GM12878 (cell line): ENCODE measurements around the gene SLC39A11. TPM values are rescaled to one million over a fixed set of nuclear protein-coding genes. Genes with fewer than 3 reads are reported as not detected.

Experiments
- ATAC-seq: fragments of 200-7000 bp; cut with Tn5 transposase; 3 replicates; pipeline ENCODE4 v1.9.1; 2020; ENCODE audit warnings: mild to moderate bottlenecking, moderate library complexity
- BruUV-seq: library from RNA; stranded (reverse); fragments of 400-500 nt; replicated peaks from 2 replicates; lab custom pipeline; 2021; lab: Mats Ljungman, UMichigan
- CTCF ChIA-PET: fragments of 300-600 bp; sonication (Branson Sonifier 250); formaldehyde crosslinking; extraction: SDS; loops from one replicate; lab custom pipeline; 2021; ENCODE audit warnings: inconsistent platforms; lab: Yijun Ruan, JAX
- POLR2A ChIA-PET: fragments of 350-600 bp; formaldehyde crosslinking; extraction: SDS; loops from one replicate; lab custom pipeline; 2021; ENCODE audit warnings: inconsistent platforms; lab: Charles Lee
- RAD21 ChIA-PET: fragments of 300-600 bp; sonication (Branson Sonifier 250); formaldehyde crosslinking; loops from one replicate; lab custom pipeline; 2023; ENCODE audit warnings: antibody characterized with exemption; ENCODE audit not compliant: unreplicated experiment; lab: Charles Lee
- SMC1A ChIA-PET: fragments of 300-600 bp; sonication (Branson Sonifier 250); formaldehyde crosslinking; loops from one replicate; lab custom pipeline; 2023; ENCODE audit not compliant: unreplicated experiment, uncharacterized antibody; lab: Charles Lee
- DNase-seq: peaks from one replicate; pipeline ENCODE4 v3.0.0-alpha.2; 2011; ENCODE audit warnings: low read depth, low spot score
- FAIRE-seq: peaks from 3 replicates; lab custom pipeline; 2011; peaks lifted over from hg19 to GRCh38; lab: Jason Lieb, UNC
- H2AFZ ChIP-seq: 2 replicates; pipeline ENCODE4 v1.6.0; 2011; ENCODE audit warnings: low read depth, low read length, control low read depth; ENCODE audit not compliant: control insufficient read depth
- H3K27ac ChIP-seq: 2 replicates; pipeline ENCODE4 v1.5.1; 2011; ENCODE audit warnings: control low read depth; ENCODE audit not compliant: control insufficient read depth, insufficient read depth
- H3K27me3 ChIP-seq, 2 experiments: replicated peaks in 1 of 2; 2 replicates each; pipeline versions ENCODE4 v1.6.0 to v1.6.1; 2011; ENCODE audit warnings: low read length in 1 of 2; ENCODE audit not compliant: control insufficient read depth in 2 of 2, insufficient read depth in 2 of 2
- H3K36me3 ChIP-seq, 2 experiments: 2 replicates each; pipeline ENCODE4 v1.5.1; 2011; ENCODE audit warnings: low read length in 1 of 2; ENCODE audit not compliant: control insufficient read depth in 2 of 2, insufficient read depth in 2 of 2
- H3K4me1 ChIP-seq: 2 replicates; pipeline ENCODE4 v1.6.1; 2011; ENCODE audit warnings: mild to moderate bottlenecking, low read length, moderate library complexity, mixed read lengths; ENCODE audit not compliant: control insufficient read depth, insufficient read depth
- H3K4me2 ChIP-seq: 2 replicates; pipeline ENCODE4 v1.6.0; 2011; ENCODE audit warnings: control low read depth; ENCODE audit not compliant: control insufficient read depth, insufficient read depth
- H3K4me3 ChIP-seq: fragments of 200-600 bp; sonication (generic); 2 replicates; pipeline ENCODE4 v1.5.1; 2016
- H3K79me2 ChIP-seq: 2 replicates; pipeline ENCODE4 v1.6.0; 2011; ENCODE audit warnings: low read length; ENCODE audit not compliant: control insufficient read depth, insufficient read depth
- H3K9ac ChIP-seq: 2 replicates; pipeline ENCODE4 v1.8.0; 2011; ENCODE audit warnings: low read length, control low read depth, mixed read lengths; ENCODE audit not compliant: control insufficient read depth, insufficient read depth
- H3K9me3 ChIP-seq: replicated peaks from 3 replicates; pipeline ENCODE4 v1.5.1; 2011; ENCODE audit warnings: mild to moderate bottlenecking, low read length; ENCODE audit not compliant: control insufficient read depth, insufficient read depth
- H4K20me1 ChIP-seq: 2 replicates; pipeline ENCODE4 v1.6.0; 2011; ENCODE audit not compliant: control insufficient read depth, insufficient read depth
- BHLHE40 ChIP-seq, 2 experiments: fragments of 450-650 bp in 1 of 2; IDR thresholded peaks; 2 replicates each; pipeline ENCODE4 v1.6.1; 2011 to 2017; ENCODE audit warnings: low read depth in 2 of 2, borderline replicate concordance in 1 of 2, improper control_type of control experiment in 1 of 2, low read length in 1 of 2, mild to moderate bottlenecking in 1 of 2
- FOXM1 ChIP-seq: IDR thresholded peaks from 2 replicates; pipeline ENCODE4 v1.6.1; 2012; ENCODE audit warnings: low read depth, mild to moderate bottlenecking, inconsistent platforms, low read length, moderate library complexity
- IRF4 ChIP-seq: IDR thresholded peaks from 2 replicates; pipeline ENCODE4 v1.6.1; 2011; ENCODE audit warnings: low read depth, low read length
- KAT2A ChIP-seq: conservative IDR thresholded peaks from 2 replicates; pipeline ENCODE4 v1.6.1; 2011; ENCODE audit warnings: low read depth, low read length; ENCODE audit not compliant: control insufficient read depth
- POLR2AphosphoS2 ChIP-seq: IDR thresholded peaks from 2 replicates; pipeline ENCODE4 v1.6.1; 2011; ENCODE audit warnings: low read depth, mild to moderate bottlenecking, low read length, improper control_type of control experiment, moderate library complexity
- RAD51 ChIP-seq: fragments of 450-650 bp; IDR thresholded peaks from 2 replicates; pipeline ENCODE4 v1.6.1; 2016; ENCODE audit warnings: moderate library complexity, mild to moderate bottlenecking, inconsistent platforms
- RCOR1 ChIP-seq: conservative IDR thresholded peaks from 2 replicates; pipeline ENCODE4 v1.6.1; 2012; ENCODE audit warnings: low read depth, low read length, improper control_type of control experiment
- RFX5 ChIP-seq: IDR thresholded peaks from 2 replicates; pipeline ENCODE4 v1.6.1; 2011; ENCODE audit warnings: low read depth, low read length, improper control_type of control experiment
- SIN3A ChIP-seq: IDR thresholded peaks from 2 replicates; pipeline ENCODE4 v1.6.1; 2012; ENCODE audit warnings: low read depth, low read length, improper control_type of control experiment
- SIX5 ChIP-seq: IDR thresholded peaks from 2 replicates; pipeline ENCODE4 v1.6.1; 2011; ENCODE audit warnings: mild to moderate bottlenecking, low read depth, low read length, moderate library complexity; ENCODE audit not compliant: severe bottlenecking
- SMC3 ChIP-seq: IDR thresholded peaks from 2 replicates; pipeline ENCODE4 v1.6.1; 2011; ENCODE audit warnings: low read length, improper control_type of control experiment, borderline replicate concordance
- TCF7 ChIP-seq: IDR thresholded peaks from 2 replicates; pipeline ENCODE4 v1.6.1; 2014; ENCODE audit warnings: antibody characterized with exemption, borderline replicate concordance
- WGBS: methylation state at CpG from one replicate; pipeline ENCODE4 v1.1.6; 2016; ENCODE audit warnings: low lambda C conversion rate; ENCODE audit not compliant: insufficient replicate concordance, insufficient coverage; ENCODE audit errors: missing lambda C conversion rate; 5-methylcytosine and 5-hydroxymethylcytosine counted together
- in situ Hi-C: fragments of 300-500 bp; cut with MboI; formaldehyde crosslinking; loops from 9 replicates; pipeline ENCODE4 v1.14.3; 2018; ENCODE audit warnings: mixed read lengths
- intact Hi-C: fragments of 100-400 bp; cut with micrococcal nuclease; formaldehyde crosslinking; loops from one replicate; pipeline ENCODE4 v1.14.2; 2022; ENCODE audit not compliant: unreplicated experiment
- polyA plus RNA-seq, 11 experiments: library from polyadenylated mRNA; depleted of rRNA in 4 of 11; unstranded in 6 of 11; stranded (reverse) in 5 of 11; fragments of >200 nt; fragmentation: Nextera tagmentation in 4 of 11; fragmentation: Illumina TruSeq in 1 of 11; extraction: Ambion mirVana in 4 of 11; extraction: Trizol in 1 of 11; gene quantifications; 1 replicate in 1 of 11; 2 replicates in 10 of 11; pipeline versions ENCODE4 v1.2.1 to v1.2.3, GENCODE V29; 2011 to 2016; ENCODE audit warnings: inconsistent platforms in 2 of 11, missing spikeins in 2 of 11, low read depth in 1 of 11
- total RNA-seq, 4 experiments: library from RNA; depleted of rRNA in 3 of 4; stranded (reverse); fragments of >200 nt in 3 of 4; fragmentation: Illumina TruSeq in 1 of 4; extraction: Trizol in 1 of 4; gene quantifications; 2 replicates each; pipeline versions ENCODE4 v1.2.1 to v1.2.3, GENCODE V29; 2013 to 2021
- TF ChIP-seq, protein P1 (sequence below): fragments of 450-650 bp; IDR thresholded peaks from 2 replicates; pipeline ENCODE4 v1.6.1; 2018; ENCODE audit warnings: mild to moderate bottlenecking, low read depth, moderate library complexity; ENCODE audit not compliant: partially characterized antibody
- TF ChIP-seq, protein P2 (sequence below): fragments of 150-350 bp; IDR thresholded peaks from 2 replicates; pipeline ENCODE4 v1.6.1; 2014; ENCODE audit warnings: mild to moderate bottlenecking, low read depth, low read length
- TF ChIP-seq, protein P3 (sequence below): IDR thresholded peaks from 2 replicates; pipeline ENCODE4 v1.6.1; 2012; ENCODE audit warnings: low read length, inconsistent platforms
- TF ChIP-seq, protein P4 (sequence below): IDR thresholded peaks from 2 replicates; pipeline ENCODE4 v1.6.1; 2011; ENCODE audit warnings: borderline replicate concordance, low read depth, mild to moderate bottlenecking, moderate library complexity, low read length; ENCODE audit not compliant: insufficient read depth, poor library complexity, severe bottlenecking

Gene SLC39A11
- total and polyA plus RNA-seq, 10 of the 15 experiments (the other 5 are each of a cell fraction or from before 2014, with no cell fraction given): 8.6 to 23.8 (median 14.0) TPM

DNA sequence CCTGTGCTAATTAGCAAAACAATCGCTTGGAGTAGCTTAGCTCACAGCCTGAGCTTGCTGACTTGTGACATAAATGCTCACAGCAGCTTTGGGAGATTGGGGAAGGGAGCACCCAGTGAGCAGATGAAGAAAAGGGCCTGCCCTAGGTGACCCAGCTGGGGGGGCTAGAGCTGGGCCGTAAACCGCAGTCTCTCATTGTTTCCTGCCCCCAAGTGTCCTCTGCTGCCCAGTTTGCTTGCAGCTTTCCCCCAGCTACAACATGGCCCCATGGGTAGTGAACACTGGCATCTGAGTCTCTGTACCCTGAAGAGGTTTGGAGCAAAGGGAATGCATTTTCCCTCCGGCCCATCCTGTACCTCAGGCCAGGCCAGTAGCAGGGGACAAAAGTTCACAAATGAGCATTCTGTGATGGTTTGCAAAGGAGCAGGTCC, 349.4 kb downstream of the SLC39A11 start (continued):
- TF ChIP-seq, protein P1, sequence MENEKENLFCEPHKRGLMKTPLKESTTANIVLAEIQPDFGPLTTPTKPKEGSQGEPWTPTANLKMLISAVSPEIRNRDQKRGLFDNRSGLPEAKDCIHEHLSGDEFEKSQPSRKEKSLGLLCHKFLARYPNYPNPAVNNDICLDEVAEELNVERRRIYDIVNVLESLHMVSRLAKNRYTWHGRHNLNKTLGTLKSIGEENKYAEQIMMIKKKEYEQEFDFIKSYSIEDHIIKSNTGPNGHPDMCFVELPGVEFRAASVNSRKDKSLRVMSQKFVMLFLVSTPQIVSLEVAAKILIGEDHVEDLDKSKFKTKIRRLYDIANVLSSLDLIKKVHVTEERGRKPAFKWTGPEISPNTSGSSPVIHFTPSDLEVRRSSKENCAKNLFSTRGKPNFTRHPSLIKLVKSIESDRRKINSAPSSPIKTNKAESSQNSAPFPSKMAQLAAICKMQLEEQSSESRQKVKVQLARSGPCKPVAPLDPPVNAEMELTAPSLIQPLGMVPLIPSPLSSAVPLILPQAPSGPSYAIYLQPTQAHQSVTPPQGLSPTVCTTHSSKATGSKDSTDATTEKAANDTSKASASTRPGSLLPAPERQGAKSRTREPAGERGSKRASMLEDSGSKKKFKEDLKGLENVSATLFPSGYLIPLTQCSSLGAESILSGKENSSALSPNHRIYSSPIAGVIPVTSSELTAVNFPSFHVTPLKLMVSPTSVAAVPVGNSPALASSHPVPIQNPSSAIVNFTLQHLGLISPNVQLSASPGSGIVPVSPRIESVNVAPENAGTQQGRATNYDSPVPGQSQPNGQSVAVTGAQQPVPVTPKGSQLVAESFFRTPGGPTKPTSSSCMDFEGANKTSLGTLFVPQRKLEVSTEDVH: no peak
- no peak for TF ChIP-seq RAD51
- TF ChIP-seq, all 136 proteins: peak for 0

DNA sequence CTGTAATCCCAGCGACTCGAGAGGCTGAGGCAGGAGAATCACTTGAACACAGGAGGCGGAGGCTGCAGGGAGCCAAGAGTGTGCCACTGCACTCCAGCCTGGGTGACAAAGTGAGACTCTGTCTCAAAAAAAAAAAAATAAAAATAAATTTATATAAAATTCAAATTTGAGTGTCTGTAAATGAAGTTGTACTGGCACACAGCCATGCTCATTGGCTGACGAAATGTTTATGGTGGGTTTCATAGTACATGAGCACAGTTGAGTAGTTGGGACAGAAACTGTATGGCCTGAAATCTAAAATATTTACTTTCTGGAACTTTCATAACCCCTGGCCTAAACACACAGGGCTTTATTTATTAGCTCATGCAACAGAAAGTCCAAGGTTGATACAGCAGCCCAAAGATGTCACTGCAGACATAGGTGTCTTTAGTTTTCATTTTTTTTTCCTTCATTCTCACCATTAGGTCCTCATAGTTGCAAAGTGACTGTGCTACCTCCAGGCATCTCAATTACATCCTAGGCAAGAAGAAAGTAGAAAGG, 355.3 kb downstream of the SLC39A11 start:
- Histone ChIP-seq H4K20me1 (no peaks in the 10 kb centered on the region), H3K4me3 (no peak overlapping the region), H3K9me3 (no peaks in the 10 kb centered on the region), H3K27ac (no peak overlapping the region), H3K9ac (no peak overlapping the region), H2AFZ (no peak overlapping the region), H3K36me3 (no peaks in the 10 kb centered on the region; a peak in 2 of 4 replicates), H3K4me2 (no peak overlapping the region), H3K4me1 (peaks cover 3% of the 10 kb centered on the region), H3K27me3 (no peaks in the 10 kb centered on the region), H3K79me2 (no peaks in the 10 kb centered on the region)
- ATAC-seq (no peak), DNase-seq (no peak), FAIRE-seq (no peak)
- ChIA-PET SMC1A (no interaction called here), CTCF (interaction anchor here (0.5 kb wide), 1 partner anchor 244 kb away, joined by 3 read pairs; no protein-coding TSS in a partner anchor), POLR2A (no interaction called here), RAD21 (interaction anchor here (2.4 kb wide), 1 partner anchor 10 kb away, joined by 6 read pairs; no protein-coding TSS in a partner anchor)
- WGBS: 95% methylated on average over 4 of the region's 4 CpGs
- in situ Hi-C loops (no loop called here), intact Hi-C loops (no loop called here)
- BruUV-seq: no TSS peak
- TF ChIP-seq IRF4 (no peak), RFX5 (no peak), FOXM1 (no peak), SIN3A (no peak), SMC3 (no peak), SIX5 (no peak), POLR2AphosphoS2 (no peak), BHLHE40 (IDR thresholded peaks at IDR 0.05; ENCODE audit: borderline replicate concordance in 1 of 2, low read depth in 2 of 2, low read length in 1 of 2) (no peak), KAT2A (no peak), TCF7 (no peak), RCOR1 (no peak)
- TF ChIP-seq, protein P2, sequence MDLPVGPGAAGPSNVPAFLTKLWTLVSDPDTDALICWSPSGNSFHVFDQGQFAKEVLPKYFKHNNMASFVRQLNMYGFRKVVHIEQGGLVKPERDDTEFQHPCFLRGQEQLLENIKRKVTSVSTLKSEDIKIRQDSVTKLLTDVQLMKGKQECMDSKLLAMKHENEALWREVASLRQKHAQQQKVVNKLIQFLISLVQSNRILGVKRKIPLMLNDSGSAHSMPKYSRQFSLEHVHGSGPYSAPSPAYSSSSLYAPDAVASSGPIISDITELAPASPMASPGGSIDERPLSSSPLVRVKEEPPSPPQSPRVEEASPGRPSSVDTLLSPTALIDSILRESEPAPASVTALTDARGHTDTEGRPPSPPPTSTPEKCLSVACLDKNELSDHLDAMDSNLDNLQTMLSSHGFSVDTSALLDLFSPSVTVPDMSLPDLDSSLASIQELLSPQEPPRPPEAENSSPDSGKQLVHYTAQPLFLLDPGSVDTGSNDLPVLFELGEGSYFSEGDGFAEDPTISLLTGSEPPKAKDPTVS: no peak
- TF ChIP-seq, protein P3, sequence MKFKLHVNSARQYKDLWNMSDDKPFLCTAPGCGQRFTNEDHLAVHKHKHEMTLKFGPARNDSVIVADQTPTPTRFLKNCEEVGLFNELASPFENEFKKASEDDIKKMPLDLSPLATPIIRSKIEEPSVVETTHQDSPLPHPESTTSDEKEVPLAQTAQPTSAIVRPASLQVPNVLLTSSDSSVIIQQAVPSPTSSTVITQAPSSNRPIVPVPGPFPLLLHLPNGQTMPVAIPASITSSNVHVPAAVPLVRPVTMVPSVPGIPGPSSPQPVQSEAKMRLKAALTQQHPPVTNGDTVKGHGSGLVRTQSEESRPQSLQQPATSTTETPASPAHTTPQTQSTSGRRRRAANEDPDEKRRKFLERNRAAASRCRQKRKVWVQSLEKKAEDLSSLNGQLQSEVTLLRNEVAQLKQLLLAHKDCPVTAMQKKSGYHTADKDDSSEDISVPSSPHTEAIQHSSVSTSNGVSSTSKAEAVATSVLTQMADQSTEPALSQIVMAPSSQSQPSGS: no peak
- TF ChIP-seq, protein P4, sequence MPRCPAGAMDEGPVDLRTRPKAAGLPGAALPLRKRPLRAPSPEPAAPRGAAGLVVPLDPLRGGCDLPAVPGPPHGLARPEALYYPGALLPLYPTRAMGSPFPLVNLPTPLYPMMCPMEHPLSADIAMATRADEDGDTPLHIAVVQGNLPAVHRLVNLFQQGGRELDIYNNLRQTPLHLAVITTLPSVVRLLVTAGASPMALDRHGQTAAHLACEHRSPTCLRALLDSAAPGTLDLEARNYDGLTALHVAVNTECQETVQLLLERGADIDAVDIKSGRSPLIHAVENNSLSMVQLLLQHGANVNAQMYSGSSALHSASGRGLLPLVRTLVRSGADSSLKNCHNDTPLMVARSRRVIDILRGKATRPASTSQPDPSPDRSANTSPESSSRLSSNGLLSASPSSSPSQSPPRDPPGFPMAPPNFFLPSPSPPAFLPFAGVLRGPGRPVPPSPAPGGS: no peak
